Panc1 (cell line): ENCODE results near the gene CDC42.

Experiments
- POLR2AphosphoS5 ChIP-seq: IDR thresholded peaks from 2 replicates; pipeline ENCODE4 v1.6.1; 2012; ENCODE audit warnings: mild to moderate bottlenecking, low read depth, low read length, moderate library complexity
- REST ChIP-seq, 2 experiments: IDR thresholded peaks; 2 replicates each; pipeline ENCODE4 v1.6.1; 2011 to 2012; ENCODE audit warnings: low read depth in 2 of 2, control low read depth in 1 of 2, low read length in 1 of 2, mild to moderate bottlenecking in 1 of 2, moderate library complexity in 1 of 2; ENCODE audit not compliant: insufficient read depth in 1 of 2

- TF ChIP-seq REST (IDR thresholded peaks at IDR 0.05; ENCODE audit: insufficient read depth in 1 of 2, low read depth in 2 of 2, low read length in 1 of 2) (no peak), POLR2AphosphoS5 (no peak)
Observed at GRCh38 chr1:22053017-22053860, 730 bp downstream of the CDC42 start.
